B cell (primary cell): Measurements from ENCODE around the gene ZNF423.

ENCODE experiments used
- CTCF ChIP-seq: fragments of 200-600 bp; IDR thresholded peaks from one replicate; pipeline ENCODE4 v1.8.0; 2022; ENCODE audit warnings: antibody characterized with exemption, mild to moderate bottlenecking
- EZH2 ChIP-seq: IDR thresholded peaks from 2 replicates; pipeline ENCODE4 v1.6.1; 2012; ENCODE audit warnings: borderline replicate concordance, low read depth, mild to moderate bottlenecking, moderate library complexity, low read length; ENCODE audit not compliant: insufficient read depth, poor library complexity, severe bottlenecking

- no peak for TF ChIP-seq CTCF
- TF ChIP-seq EZH2 = no peak
Measured at GRCh38 chr16:49904348-49905062, 48.6 kb upstream of the ZNF423 start.
